Mammary epithelial cell (primary cell): ENCODE results near the gene S100B.

Experiments used
- EZH2 ChIP-seq: IDR thresholded peaks from 2 replicates; pipeline ENCODE4 v1.6.1; 2012; ENCODE audit warnings: low read length, inconsistent platforms, borderline replicate concordance
- TF ChIP-seq, protein P1 (sequence below), 2 donors: IDR thresholded peaks in 1 of 2; conservative IDR thresholded peaks in 1 of 2; 2 replicates each; pipeline ENCODE4 v1.5.1; 2011 to 2012; ENCODE audit warnings: inconsistent platforms in 2 of 2, low read length in 2 of 2, mild to moderate bottlenecking in 2 of 2, control low read depth in 1 of 2, low read depth in 1 of 2; ENCODE audit not compliant: insufficient read depth in 1 of 2; ENCODE audit errors: extremely low read depth in 1 of 2

DNA sequence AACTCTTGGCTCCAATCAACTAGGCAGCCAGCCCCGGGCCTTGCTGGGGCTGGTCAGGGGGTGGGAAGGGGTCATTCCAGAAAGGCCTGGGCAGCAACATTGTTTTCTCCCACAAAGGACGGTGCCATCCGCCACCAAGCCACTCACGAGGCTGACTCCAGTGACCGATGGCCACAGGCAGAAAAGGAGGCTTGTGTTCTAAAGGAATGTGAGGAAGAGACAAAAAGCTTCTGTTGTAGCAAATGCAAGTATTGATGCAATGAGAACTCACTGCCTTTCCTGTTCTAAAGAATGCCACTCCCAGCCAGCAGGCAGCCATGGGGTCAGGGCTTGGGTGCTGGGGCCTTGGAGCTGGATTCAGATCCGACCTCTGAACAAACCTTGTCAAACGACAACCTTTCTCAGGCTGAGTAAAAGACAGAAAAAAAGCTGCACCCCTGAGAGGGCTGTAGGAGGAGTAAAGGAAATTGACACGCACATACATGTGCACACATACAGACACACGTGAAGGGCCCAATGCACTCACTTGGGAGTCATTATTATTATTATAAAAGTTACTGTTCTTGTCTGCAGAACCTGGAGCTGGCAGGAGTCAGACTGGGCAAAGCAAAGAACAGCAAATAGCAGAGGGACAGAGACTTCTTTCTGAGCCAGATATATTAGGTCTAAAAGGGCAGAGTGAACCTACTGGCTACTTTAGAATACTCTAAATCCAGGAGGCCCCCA, 16.7 kb upstream of the S100B start:
- no peak for TF ChIP-seq EZH2
- TF ChIP-seq, protein P1, sequence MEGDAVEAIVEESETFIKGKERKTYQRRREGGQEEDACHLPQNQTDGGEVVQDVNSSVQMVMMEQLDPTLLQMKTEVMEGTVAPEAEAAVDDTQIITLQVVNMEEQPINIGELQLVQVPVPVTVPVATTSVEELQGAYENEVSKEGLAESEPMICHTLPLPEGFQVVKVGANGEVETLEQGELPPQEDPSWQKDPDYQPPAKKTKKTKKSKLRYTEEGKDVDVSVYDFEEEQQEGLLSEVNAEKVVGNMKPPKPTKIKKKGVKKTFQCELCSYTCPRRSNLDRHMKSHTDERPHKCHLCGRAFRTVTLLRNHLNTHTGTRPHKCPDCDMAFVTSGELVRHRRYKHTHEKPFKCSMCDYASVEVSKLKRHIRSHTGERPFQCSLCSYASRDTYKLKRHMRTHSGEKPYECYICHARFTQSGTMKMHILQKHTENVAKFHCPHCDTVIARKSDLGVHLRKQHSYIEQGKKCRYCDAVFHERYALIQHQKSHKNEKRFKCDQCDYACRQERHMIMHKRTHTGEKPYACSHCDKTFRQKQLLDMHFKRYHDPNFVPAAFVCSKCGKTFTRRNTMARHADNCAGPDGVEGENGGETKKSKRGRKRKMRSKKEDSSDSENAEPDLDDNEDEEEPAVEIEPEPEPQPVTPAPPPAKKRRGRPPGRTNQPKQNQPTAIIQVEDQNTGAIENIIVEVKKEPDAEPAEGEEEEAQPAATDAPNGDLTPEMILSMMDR (conservative IDR thresholded peaks at IDR 0.05 in 1 of 2, IDR thresholded peaks at IDR 0.05 in 1 of 2; ENCODE audit: extremely low read depth in 1 of 2, insufficient read depth in 1 of 2, low read depth in 1 of 2, low read length in 2 of 2): no peak
